Body of pancreas (tissue), 4 donors: Measurements from ENCODE around the gene GATA5.

Experiments used
- CTCF ChIP-seq, 7 experiments: fragments of 450-650 bp in 4 of 7; fragments of 200-600 bp in 3 of 7; sonication (generic) in 3 of 7; IDR thresholded peaks; one replicate each; pipeline ENCODE4 v1.5.1; 2016 to 2019; ENCODE audit warnings: antibody characterized with exemption in 7 of 7
- POLR2A ChIP-seq, 3 donors: fragments of 450-650 bp; IDR thresholded peaks; one replicate each; pipeline ENCODE4 v1.6.1; 2016; ENCODE audit warnings: antibody characterized with exemption in 3 of 3, mild to moderate bottlenecking in 2 of 3

DNA sequence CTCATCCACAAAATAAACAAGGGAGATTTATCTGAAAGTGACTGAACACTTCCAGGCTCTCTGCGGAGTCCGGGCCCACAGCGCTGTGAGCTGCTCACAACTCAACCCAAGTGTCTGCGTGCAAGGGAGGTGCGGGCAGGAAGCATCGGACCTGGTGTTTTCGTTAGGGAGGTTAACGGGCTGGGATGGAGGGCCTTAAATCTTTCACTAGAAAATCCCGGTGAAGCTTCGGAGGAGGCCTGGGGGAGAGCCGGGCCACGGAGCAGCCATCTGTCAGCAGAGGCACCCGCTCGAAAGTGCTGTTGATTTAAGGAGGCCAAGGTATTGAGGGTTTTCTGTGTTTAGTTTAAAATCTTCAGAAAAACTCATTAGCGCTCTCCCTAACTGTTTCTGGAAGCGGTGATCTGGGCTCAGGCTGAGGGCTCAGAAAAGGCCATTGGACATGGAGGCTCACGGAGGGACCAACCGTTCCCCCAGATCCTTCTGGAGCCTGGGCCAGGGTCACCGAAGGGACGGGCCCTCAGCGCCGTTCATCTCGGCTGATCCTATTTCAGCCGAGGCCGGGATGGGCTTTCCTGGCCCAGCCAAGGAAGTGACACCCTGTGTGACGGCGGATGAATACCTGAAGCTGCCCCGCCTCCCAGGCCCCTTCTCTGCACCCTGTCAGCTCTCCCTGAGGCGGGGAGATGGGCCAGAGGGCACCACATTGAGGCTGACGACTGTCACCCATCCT is 20.7 kb downstream of the GATA5 start:
- TF ChIP-seq CTCF (IDR thresholded peaks at IDR 0.05) (no peak), POLR2A (IDR thresholded peaks at IDR 0.05) (no peak)
